Nephron (organoid): ENCODE measurements around the gene GNAI3.
A peak's percentile ranks its signal among the peaks of the same experiment; 100 is the strongest.

Source experiments
- H3K27ac Mint-ChIP-seq, 3 experiments: 2 replicates each; pipeline ENCODE4 v1.8.0; 2020; ENCODE audit warnings: mixed read lengths in 3 of 3, mild to moderate bottlenecking in 2 of 3, moderate library complexity in 1 of 3
- H3K27me3 Mint-ChIP-seq: 2 replicates; pipeline ENCODE4 v1.8.0; 2021; ENCODE audit warnings: low read depth, mild to moderate bottlenecking, moderate library complexity, mixed read lengths
- H3K36me3 Mint-ChIP-seq: 2 replicates; pipeline ENCODE4 v1.8.0; 2020; ENCODE audit warnings: low read depth, mixed read lengths
- H3K4me1 Mint-ChIP-seq: 2 replicates; pipeline ENCODE4 v1.8.0; 2020; ENCODE audit warnings: mixed read lengths
- H3K4me3 Mint-ChIP-seq, 3 experiments: 2 replicates each; pipeline ENCODE4 v1.8.0; 2020; ENCODE audit warnings: mild to moderate bottlenecking in 3 of 3, mixed read lengths in 3 of 3, moderate library complexity in 2 of 3
- H3K9me3 Mint-ChIP-seq: 2 replicates; pipeline ENCODE4 v1.8.0; 2020; ENCODE audit warnings: mixed read lengths
- TF ChIP-seq, protein P1 (sequence below), 3 experiments: fragments of 200-600 bp; sonication (generic); IDR thresholded peaks; one replicate each; pipeline ENCODE4 v1.5.0; 2021; ENCODE audit warnings: antibody characterized with exemption in 3 of 3; ENCODE audit not compliant: unreplicated experiment in 3 of 3

The GNAI3 gene

DNA sequence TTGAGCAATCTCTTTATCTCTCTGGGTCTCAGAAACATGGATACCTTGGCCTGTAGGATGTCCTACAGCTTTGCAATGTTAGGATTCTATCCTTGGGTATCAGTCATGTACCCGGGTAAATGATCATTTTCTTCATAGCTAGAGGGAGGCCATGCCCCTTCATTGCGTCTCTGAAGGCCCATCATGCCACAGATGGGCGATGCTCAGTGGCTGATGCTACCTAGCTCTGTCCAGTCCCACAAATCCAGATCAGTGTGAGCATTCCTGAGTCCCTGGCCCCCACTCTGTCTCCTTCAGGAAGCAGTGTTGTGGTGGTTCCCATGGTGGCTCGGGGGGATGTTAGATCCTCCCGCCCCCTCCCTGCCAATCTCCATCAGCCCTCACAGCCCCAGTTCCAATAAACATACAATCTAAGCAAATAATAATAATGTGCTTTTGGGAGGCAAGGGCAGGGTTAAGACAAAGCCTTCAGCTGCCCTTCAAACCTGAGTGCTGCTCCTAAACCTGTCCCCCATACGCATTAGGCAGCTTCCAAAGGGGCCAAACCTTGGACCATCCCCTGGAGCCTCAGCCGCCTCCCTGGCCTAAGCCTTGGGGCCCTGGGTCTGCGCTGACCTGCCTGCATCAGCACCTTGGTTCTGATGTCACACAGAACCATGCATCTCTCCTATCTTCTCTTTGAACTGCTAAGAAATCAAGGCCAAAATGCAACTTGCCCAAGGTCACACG, 9.4 kb upstream of the GNAI3 start:
- H3K9me3 Mint-ChIP-seq, result no peaks in the 10 kb centered on the region
- H3K27ac Mint-ChIP-seq, result no peak overlapping the region
- TF ChIP-seq, protein P1, sequence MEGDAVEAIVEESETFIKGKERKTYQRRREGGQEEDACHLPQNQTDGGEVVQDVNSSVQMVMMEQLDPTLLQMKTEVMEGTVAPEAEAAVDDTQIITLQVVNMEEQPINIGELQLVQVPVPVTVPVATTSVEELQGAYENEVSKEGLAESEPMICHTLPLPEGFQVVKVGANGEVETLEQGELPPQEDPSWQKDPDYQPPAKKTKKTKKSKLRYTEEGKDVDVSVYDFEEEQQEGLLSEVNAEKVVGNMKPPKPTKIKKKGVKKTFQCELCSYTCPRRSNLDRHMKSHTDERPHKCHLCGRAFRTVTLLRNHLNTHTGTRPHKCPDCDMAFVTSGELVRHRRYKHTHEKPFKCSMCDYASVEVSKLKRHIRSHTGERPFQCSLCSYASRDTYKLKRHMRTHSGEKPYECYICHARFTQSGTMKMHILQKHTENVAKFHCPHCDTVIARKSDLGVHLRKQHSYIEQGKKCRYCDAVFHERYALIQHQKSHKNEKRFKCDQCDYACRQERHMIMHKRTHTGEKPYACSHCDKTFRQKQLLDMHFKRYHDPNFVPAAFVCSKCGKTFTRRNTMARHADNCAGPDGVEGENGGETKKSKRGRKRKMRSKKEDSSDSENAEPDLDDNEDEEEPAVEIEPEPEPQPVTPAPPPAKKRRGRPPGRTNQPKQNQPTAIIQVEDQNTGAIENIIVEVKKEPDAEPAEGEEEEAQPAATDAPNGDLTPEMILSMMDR (IDR thresholded peaks at IDR 0.05; ENCODE audit: unreplicated experiment in 3 of 3), result no peak
- peaks cover 31% of the 10 kb centered on the region for H3K4me1 Mint-ChIP-seq
- peaks cover 8% of the 10 kb centered on the region for H3K27me3 Mint-ChIP-seq
- no peak overlapping the region for H3K4me3 Mint-ChIP-seq
- no peaks in the 10 kb centered on the region for H3K36me3 Mint-ChIP-seq

DNA sequence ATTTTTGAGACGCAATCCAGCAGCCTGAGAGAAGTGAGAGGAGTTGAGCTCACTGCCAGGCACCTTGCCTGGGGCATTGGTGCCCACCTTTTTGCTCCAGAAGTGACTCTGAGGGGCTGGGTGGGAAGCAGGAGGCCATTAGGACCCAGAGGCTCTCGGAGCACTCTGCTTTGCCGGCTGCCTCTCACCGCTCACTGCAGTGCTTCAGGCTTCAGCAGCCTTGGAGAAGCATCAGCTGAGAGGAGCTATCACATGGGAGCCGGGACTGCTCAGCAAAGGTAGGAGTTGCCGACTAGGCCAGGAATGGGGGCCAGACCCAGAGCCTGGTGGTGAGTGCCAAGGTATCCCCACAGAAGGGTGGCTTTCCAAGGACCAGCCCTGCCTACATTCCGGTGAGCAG, 8.7 kb upstream of the GNAI3 start, which contains the start of gene GPR61:
Gene GPR61, plus strand, starts transcription at position 197 of the 400 bp plus-strand sequence. CDS start 3,151 bp downstream, outside the sequence.
- no peak within 1 kb of the TSS for H3K4me3 Mint-ChIP-seq
- H3K9me3 Mint-ChIP-seq, result no peaks in the 10 kb centered on the region
- H3K27ac Mint-ChIP-seq, result no peak within 1 kb of the TSS
- TF ChIP-seq, protein P1 (IDR thresholded peaks at IDR 0.05; ENCODE audit: unreplicated experiment in 3 of 3), result no peak
- peaks cover 8% of the 10 kb centered on the region for H3K27me3 Mint-ChIP-seq
- H3K36me3 Mint-ChIP-seq, result no peaks in the 10 kb centered on the region
- peaks cover 29% of the 10 kb centered on the region for H3K4me1 Mint-ChIP-seq

DNA sequence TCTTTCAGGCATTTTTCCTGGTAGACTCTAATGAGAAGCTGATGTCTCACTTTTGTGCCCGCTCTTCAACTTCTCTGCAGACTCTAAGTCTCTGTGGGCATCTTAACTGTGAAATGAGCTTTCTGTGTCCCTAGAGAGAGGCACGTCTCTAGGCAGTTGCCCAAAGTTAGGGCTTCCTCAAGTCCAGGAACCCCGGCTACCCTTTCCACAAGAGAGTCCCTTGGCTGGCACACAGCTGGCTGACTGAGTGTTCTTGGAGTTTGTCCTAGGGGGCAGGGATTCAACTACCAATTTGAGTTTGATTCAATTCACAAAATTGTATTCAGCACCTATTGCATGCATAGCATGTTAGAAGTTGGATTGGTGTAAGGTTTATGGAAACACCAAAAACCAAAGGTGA, 7.3 kb upstream of the GNAI3 start:
- H3K4me3 Mint-ChIP-seq, result no peak overlapping the region
- TF ChIP-seq, protein P1 (IDR thresholded peaks at IDR 0.05; ENCODE audit: unreplicated experiment in 3 of 3), result no peak
- H3K27me3 Mint-ChIP-seq, result peaks cover 8% of the 10 kb centered on the region
- H3K27ac Mint-ChIP-seq, result no peak overlapping the region
- H3K4me1 Mint-ChIP-seq, result peaks cover 18% of the 10 kb centered on the region
- H3K36me3 Mint-ChIP-seq, result no peaks in the 10 kb centered on the region
- H3K9me3 Mint-ChIP-seq, result no peaks in the 10 kb centered on the region

DNA sequence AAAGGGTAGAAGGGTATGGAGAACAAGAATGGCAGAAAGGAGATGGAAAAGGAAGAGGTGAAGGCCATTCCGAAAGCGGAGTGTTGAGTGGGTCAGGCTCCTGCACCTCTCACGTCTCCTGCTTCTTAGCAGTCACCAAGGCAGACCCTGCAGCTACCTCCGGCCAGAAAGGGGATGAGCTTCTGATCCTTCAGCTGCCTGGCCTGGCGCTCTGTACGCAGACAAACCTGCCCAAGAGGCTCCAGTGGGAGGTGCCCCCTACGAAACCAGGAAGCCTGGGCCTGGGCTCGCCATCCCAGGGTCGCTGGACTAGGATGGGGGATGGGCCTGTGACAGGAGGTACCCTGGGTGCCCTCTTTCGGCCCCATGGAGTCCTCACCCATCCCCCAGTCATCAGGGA, 5.8 kb upstream of the GNAI3 start:
- Mint-ChIP-seq H3K9me3 (no peaks in the 10 kb centered on the region), H3K27me3 (peaks cover 8% of the 10 kb centered on the region), H3K4me1 (peaks cover 26% of the 10 kb centered on the region), H3K36me3 (no peaks in the 10 kb centered on the region), H3K4me3 (peak overlapping the region in 2 of 3 experiments; percentile 36 to 47), H3K27ac (no peak overlapping the region)
- TF ChIP-seq, protein P1 (IDR thresholded peaks at IDR 0.05; ENCODE audit: unreplicated experiment in 3 of 3), result no peak

DNA sequence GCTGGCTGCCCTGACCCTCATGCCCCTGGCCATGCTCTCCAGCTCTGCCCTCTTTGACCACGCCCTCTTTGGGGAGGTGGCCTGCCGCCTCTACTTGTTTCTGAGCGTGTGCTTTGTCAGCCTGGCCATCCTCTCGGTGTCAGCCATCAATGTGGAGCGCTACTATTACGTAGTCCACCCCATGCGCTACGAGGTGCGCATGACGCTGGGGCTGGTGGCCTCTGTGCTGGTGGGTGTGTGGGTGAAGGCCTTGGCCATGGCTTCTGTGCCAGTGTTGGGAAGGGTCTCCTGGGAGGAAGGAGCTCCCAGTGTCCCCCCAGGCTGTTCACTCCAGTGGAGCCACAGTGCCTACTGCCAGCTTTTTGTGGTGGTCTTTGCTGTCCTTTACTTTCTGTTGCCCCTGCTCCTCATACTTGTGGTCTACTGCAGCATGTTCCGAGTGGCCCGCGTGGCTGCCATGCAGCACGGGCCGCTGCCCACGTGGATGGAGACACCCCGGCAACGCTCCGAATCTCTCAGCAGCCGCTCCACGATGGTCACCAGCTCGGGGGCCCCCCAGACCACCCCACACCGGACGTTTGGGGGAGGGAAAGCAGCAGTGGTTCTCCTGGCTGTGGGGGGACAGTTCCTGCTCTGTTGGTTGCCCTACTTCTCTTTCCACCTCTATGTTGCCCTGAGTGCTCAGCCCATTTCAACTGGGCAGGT, 5.0 kb upstream of the GNAI3 start:
- H3K27ac Mint-ChIP-seq, result no peak overlapping the region
- TF ChIP-seq, protein P1 (IDR thresholded peaks at IDR 0.05; ENCODE audit: unreplicated experiment in 3 of 3), result no peak
- H3K4me1 Mint-ChIP-seq, result peaks cover 29% of the 10 kb centered on the region
- no peaks in the 10 kb centered on the region for H3K36me3 Mint-ChIP-seq
- no peak overlapping the region for H3K4me3 Mint-ChIP-seq
- no peaks in the 10 kb centered on the region for H3K9me3 Mint-ChIP-seq
- H3K27me3 Mint-ChIP-seq, result peaks cover 8% of the 10 kb centered on the region
